Activated T-cell treated with anti-CD3 and anti-CD28 coated beads for 1 hour (primary cell): ENCODE data around the gene NAPSA.
"Not testable (repeated sequence)": the region's sequence is repeated elsewhere in the genome, so short reads cannot be mapped to it uniquely, and the experiment has no call there.

Source experiments
- DNase-seq: peaks from one replicate; pipeline ENCODE4 v3.0.0-alpha.2; 2020; ENCODE audit warnings: low read depth

The NAPSA gene

DNA sequence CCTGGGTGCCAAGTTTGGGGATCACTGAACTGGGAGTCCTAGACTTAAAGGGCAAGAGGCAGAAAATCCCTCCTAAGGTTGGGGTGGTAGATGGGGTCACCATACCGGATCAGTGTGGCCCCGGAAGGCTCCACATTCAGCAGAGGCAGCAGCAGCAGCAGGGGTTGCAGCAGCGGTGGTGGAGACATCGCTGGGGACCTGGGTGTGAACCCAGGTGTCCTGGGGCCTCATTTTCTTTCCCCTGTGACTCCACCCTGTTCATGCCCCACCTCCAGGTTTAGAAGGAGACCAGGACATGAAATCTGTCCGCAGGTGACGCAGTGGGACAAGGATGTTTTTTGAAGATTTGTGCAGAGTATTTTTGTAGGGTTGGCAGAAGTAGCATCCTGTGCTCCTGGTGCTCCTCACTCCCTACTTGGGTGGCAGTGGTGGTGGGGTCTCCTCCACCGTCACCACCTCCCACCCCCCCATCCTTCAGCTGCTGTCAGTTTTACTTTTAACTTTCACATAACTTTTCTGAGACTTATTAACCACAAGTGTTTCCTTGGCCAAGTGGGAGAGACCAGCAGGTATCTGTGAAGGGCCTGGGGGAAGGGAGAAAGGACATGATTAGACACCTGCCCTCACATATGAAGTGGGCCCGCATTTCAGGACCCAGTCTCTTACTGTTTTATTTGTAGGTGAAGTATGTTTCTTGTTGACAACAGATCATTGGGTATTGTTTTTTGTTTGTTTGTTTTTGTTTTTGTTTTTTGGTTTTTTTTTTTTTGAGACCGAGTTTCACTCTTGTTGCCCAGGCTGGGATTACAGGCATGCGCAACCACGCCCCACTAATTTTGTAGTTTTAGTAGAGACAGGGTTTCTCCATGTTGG is at the start of gene NAPSA:
Gene NAPSA (minus strand): TSS at position 206 of the 873 bp plus-strand sequence. CDS start 18 bp downstream, at position 188.
- DNase-seq = no peak

DNA sequence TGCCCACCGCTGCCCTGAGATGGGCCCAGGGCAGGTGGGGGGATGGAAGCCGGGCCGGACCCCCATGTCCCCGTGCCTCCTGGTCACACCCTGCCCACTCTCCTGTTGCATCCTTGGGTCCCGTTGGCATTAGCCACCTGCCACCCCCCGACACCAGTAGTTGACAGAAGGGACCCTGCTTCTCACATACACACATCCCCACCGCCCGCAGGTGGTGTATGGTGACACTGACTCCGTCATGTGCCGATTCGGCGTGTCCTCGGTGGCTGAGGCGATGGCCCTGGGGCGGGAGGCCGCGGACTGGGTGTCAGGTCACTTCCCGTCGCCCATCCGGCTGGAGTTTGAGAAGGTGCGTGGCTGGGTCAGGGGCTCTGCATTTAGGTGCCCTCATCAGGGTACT is 48.1 kb upstream of the NAPSA start:
- DNase-seq = no peak

DNA sequence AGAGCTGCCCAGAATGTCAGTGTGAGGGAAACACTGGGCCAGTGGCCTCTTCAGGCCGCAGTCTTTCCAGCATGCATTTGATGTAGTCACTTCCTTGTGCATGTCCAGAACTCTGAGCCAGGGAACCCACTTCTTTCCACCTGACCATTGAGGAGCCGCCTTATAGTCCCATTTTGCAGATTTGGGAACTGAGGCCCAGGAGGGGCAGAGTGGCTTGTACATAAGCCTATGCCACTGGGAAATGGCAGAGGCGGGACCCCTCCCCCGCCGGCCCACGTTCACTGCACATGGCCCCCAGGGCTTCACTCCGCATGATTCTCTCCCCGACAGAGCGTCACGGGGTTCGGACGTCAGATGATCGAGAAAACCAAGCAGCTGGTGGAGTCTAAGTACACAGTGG is 47.7 kb upstream of the NAPSA start:
- DNase-seq = no peak

DNA sequence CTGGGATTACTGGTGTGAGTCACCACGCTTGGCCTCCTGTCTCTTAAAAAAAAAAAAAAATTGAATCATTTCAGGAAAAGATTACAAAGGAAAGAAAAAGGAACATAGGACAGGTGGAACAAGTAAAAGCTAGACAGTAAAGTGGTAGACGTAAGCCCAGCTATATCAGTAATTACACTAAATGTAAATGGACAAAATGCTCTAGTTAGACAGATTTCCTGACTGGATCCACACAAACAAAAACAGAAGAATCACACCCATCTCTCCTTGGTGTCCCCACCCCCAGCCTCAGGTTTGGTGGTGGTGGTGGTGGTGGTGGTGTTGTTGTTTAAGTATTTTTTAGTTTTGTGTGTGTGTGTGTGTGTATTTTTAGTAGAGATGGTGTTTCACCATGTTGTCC is 47.0 kb upstream of the NAPSA start:
- DNase-seq = no peak

DNA sequence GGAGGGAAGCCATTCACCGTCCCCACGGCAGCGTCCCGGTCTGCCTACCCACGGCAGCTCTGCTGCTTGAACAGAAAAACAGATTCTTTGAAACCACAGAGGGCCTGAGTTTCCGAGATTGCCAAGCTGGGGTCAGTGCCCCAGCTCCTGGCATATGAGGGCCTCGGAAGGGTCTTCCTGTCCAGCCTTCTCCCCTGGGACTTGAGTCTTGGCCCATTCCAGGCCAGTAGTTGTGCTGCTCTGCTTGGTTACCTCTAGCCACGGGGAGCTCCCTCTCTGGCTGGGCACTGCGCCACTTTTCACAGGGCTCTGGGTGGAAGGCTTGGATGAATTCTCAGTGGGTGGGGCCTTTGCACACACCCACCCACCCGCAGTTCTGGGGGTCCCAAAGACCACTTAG is 44.7 kb upstream of the NAPSA start:
- DNase-seq = no peak

DNA sequence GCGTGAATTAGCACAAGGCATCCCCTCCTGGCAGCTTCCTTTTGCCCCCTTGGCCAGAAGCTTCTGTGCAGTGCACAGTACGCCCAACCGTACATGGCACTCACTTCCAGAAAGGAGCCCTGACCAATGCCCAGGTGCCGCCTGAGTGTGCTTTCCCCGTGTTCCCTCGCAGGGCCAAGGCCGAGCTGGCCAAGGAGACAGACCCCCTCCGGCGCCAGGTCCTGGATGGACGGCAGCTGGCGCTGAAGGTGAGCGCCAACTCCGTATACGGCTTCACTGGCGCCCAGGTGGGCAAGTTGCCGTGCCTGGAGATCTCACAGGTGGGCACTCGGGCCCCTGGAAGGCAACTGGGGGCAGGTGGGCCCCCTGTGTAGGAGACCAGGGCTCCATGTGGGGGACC is 43.9 kb upstream of the NAPSA start:
- DNase-seq = no peak

DNA sequence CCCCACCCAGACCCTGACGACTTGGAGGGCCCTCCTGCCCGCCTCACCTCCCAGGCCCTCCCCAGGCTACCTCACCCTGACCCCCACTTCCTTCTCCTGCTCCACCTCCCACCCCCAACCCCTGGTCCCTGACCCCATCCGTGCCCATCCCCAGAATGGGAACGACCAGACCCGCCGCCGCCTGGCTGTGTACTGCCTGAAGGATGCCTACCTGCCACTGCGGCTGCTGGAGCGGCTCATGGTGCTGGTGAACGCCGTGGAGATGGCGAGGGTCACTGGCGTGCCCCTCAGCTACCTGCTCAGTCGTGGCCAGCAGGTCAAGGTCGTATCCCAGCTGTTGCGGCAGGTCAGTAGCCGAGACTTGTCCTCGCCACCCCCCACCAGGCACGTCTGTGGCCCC is 41.4 kb upstream of the NAPSA start:
- no peak for DNase-seq

DNA sequence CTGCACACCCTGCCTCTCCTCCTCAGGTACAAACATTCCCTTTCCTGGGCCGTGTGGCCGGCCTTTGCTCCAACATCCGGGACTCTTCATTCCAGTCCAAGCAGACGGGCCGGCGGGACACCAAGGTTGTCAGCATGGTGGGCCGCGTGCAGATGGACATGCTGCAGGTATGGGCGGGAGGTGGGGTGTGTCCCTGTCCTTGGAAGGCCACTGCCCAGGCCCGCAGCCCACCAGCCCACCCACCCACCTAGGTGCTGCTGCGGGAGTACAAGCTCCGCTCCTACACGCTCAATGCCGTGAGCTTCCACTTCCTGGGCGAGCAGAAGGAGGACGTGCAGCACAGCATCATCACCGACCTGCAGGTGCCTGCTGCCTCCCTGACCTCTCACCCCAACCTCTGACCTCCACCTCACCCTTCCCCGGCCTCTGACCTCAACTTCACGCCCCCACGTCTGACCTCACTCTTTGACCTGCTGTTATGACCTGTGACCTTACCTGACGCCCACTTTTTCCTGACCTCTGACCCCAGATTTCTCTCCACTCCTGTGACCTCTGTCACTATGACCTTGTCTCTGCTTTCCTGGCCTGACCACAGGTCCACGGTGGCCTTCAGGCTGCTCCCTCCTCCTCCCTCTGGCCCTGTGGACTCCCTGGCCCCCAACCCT is 40.8 kb upstream of the NAPSA start:
- no peak for DNase-seq

DNA sequence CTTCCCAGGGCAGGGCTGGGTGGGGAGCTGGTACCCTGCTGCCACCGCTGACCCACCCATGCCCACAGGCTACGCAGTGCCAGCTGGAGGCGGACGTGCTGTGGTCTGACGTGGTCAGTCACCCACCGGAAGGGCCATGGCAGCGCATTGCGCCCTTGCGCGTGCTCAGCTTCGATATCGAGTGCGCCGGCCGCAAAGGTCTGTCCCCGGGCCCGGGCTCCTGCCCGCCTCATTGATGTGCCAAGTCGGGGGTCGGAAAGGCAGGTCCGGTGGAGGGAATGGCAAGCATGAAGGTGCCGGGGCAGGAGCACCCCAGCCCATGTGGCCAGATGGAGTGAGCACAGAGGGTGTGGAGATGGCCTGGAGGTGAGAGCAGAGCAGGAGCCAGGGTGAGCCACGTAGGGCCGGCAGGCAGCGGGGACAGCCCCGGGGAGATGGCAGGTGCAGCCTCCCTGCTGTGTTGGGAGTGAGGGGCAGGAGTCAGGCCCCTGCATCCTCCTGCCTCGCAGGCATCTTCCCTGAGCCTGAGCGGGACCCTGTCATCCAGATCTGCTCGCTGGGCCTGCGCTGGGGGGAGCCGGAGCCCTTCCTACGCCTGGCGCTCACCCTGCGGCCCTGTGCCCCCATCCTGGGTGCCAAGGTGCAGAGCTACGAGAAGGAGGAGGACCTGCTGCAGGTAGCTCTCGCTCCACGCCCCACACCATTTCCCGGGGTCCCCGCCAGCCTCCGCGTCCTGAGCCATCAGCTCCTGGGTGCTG is 37.3 kb upstream of the NAPSA start:
- no peak for DNase-seq

DNA sequence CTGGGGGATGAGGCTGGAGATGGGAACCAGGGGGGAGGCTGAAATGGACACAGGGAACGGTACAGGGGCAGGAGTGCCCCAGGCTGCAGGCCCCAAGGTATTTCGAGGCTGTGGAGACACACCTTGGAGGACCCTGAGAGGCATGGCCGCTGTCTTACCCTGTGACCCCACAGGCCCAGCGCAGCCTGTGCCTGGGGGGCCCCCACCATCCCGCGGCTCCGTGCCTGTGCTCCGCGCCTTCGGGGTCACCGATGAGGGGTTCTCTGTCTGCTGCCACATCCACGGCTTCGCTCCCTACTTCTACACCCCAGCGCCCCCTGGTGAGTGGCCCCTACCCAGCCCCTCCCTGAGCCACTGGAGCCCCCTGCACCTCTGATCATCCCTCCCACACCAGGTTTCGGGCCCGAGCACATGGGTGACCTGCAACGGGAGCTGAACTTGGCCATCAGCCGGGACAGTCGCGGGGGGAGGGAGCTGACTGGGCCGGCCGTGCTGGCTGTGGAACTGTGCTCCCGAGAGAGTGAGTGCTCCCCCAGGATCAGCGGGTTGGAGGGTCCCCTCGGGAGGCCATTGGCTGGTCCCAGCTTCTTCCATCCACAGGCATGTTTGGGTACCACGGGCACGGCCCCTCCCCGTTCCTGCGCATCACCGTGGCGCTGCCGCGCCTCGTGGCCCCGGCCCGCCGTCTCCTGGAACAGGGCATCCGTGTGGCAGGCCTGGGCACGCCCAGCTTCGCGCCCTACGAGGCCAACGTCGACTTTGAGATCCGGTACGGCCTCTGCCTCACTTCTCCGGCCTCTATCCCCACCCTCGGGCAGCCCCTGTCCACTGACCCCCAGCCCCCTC is 36.4 kb upstream of the NAPSA start:
- DNase-seq = no peak

DNA sequence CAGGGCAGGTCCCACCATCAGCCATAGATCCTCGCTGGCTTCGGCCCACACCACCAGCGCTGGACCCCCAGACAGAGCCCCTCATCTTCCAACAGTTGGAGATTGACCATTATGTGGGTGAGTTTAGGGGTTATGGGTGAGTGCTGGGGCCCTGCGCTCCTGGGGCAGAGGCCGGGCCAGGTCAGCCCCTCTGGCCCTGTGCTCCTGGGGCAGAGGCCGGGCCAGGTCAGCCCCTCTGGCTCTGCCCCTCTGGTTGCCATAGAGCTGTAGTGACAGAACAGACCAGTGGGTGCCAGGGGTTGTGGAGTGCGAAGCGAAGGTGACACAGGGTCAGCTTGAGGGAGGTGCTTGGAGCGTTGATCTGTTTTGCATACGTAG is 33.9 kb upstream of the NAPSA start:
- no peak for DNase-seq

DNA sequence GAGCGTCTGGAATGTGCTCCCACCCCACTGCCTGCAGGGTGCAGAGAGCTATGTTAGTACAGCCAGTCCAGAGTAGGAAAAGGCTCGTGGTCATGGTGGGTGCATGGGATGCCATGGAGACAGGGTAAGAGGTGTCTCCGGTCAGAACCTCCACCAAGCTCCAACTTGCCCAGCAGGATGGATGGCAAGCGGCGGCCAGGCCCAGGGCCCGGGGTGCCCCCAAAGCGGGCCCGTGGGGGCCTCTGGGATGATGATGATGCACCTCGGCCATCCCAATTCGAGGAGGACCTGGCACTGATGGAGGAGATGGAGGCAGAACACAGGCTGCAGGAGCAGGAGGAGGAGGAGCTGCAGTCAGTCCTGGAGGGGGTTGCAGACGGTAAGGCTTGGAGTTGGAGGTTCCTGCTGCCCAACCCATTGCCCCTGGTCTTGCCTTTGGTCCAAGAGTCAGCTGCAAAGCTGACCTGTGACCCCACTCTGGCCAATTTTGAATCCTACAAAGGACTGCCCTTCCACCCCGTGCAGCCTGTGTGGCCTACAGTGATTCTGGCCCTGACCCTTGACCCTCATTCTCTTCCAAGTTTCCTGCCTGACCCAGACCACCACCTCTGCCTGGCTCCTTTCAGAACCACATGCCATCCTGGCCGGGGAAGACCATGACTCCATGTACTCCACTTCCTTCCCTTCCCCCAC is 33.4 kb upstream of the NAPSA start:
- no peak for DNase-seq

DNA sequence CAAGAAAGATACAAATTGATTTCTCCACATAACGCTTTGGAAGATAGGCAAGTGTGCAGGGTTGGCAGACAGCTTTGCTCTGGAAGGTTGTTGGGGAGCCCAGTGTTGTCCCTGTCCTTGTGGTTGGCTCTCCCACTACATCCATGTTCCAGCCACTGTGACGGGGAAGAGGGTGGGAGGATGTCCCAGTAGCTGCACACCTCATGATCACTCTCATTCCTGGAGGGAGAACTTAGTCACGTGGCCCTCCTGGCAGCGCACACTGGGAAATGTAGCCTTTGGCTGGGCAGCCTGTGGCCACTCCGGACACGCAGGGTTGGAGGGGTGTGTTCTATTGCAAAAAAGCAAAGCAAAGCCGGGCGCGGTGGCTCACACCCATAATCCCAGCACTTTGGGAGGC is 28.6 kb upstream of the NAPSA start:
- no peak for DNase-seq

DNA sequence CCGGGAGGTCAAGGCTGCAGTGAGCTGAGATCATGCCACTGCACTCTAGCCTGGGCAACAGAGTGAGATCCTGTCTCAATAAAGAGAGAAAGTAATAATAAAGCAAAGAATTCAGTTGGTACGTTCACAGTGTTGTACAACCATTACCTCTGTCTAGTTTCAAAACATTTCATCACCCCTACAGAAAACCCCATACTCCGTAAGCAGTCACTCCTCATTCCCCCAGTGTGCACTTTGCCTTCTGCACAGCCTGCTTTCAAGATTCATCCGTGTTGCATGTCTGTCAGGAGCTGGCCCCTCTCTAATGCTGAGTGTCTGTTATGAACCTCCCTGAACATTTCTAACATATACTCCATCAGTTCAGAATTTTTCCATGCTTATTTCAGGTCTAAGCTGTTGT is 28.1 kb upstream of the NAPSA start:
- DNase-seq = no peak

DNA sequence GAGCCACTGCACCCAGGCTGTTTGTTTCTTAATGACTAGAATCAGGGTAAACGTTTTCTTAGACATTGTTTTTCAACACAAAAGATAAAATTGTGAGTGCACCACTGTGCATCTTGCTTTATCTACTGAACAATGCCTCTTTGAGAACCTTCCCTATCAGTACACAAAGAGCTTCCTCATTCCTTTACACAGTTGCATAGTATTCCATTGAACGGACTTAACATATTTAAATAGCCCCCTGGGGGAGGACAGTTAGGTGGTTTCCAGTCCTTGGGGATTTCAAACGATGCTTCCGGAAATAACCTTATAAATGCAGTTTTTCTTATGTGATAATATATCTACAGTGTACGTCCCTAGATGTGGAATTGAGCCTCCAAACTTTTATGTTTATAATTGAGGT is 27.3 kb upstream of the NAPSA start:
- DNase-seq = no peak

DNA sequence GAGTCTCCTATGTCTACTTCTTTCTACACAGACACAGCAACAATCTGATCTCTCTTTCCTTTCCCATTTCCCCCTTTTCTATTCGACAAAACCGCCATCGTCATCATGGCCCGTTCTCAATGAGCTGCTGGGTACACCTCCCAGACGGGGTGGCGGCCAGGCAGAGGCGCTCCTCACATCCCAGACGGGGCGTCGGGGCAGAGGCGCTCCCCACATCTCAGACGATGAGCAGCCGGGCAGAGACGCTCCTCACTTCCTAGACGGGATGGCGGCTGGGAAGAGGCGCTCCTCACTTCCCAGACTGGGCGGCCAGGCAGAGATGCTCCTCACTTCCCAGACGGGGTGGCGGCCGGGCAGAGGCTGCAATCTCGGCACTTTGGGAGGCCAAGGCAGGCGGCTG is 25.5 kb upstream of the NAPSA start:
- not testable (repeated sequence) for DNase-seq

DNA sequence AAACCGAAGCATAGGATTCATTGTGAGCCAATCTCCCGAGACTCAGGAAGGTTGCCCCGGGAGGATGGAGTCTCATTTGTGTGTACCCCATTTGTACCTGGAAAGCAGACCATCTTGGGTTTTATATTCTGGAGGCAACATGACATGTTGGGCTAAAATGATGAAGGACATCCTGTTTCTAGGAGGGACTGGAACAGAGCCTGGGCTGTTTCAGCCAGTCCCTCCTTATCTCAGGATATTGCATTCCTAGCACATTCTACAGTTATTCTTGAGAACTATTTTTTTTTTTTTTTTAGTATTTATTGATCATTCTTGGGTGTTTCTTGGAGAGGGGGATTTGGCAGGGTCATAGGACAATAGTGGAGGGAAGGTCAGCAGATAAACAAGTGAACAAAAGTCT is 24.9 kb upstream of the NAPSA start:
- not testable (repeated sequence) for DNase-seq

DNA sequence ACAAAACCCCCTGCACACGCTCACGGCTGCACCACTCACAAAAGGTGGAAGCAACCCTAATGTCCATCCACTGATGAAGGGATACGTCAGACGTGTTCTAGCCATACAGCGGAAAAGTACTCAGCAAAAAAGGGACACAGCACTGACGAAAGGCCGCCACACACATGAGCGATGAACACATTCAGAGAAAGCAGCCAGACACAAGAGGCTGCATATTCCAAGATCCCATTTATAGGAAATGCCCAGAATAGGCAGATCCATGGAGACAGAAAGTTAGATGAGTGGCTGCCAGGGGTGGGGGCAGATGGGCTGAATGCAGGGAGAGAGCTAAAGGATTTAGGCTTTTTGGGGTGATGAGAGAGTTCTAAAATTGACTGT is 22.4 kb upstream of the NAPSA start:
- no peak for DNase-seq

DNA sequence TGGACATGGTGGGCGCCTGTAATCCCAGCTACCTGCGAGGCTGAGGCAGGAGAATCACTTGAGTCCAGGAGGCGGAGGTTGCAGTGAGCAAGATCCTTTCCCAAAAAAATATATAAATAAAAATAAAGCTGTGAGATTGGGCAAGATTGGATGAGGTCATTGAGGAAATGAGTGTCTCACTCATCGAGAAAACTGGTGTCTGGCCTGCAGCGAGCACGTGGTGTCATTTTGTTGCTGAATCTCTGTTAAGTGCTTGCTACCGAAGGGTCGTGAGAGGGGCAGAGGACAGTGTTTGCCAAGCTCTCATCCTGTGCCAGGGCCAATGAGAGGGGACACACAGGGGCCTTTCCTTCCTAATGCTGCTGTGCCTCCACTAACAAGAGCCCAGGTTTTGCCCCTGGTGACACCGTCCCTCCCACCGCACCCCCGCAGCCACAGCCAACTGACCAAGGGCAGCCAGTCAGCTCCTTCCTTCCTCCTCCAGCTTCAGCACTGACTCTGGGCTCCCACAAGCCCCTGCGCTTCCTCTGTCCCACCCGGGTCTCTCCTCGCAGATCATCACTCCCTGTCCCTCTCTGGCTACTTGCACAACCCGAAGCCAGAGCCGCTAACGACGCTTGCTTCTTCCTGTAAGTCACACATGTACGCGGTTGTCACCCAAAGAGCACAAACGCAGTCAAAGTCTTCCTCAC is 21.9 kb upstream of the NAPSA start:
- DNase-seq = no peak

DNA sequence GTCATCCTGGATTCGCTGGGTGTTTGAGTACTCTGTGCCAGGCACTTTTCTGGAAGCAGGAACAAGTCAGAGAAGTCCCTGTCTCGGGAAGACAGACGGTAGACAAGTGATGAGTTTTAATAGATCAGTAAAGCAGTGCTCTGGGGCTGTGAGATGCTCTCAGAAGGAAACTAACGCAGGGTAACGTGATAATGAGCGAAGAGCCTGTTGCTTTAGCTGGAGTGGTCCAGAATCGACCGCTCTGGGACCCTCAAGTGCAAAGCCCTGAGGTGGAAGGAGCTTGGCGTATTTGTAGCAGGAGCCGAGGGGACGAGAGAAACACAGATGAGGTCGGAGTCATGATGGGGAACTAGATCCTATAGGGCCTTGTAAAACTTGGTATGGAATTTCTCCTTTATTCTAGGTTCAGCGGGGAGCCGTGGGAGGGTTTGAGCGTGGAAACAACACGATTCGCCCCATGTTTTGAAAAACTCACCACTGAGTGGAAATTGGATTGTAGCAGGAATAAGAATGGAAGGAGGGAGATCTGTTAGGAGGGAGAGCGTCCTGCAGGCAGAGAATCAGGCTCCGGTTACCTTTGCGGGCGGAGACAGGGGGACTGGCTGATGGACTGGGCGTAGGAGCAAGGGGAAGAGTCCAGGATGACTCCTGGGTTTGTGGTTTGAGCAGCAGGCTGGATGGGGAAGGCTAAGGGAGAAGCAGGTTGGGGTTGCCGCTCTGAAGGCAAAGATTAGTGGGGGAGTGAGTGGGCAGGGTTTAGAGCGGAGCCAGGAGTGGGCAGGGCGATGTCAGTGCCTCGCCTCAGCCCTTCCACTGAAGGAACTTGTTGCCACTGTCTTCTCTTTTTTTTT is 19.5 kb upstream of the NAPSA start:
- DNase-seq = no peak
